ENCODE measurements around the gene HAUS7.
"Not testable (repeated sequence)": the region's sequence is repeated elsewhere in the genome, so short reads cannot be mapped to it uniquely, and the experiment has no call there.

GRCh38 chrX:153404333-153404732, 66.0 kb downstream of the HAUS7 start:
- TF ChIP-seq, protein P1, sequence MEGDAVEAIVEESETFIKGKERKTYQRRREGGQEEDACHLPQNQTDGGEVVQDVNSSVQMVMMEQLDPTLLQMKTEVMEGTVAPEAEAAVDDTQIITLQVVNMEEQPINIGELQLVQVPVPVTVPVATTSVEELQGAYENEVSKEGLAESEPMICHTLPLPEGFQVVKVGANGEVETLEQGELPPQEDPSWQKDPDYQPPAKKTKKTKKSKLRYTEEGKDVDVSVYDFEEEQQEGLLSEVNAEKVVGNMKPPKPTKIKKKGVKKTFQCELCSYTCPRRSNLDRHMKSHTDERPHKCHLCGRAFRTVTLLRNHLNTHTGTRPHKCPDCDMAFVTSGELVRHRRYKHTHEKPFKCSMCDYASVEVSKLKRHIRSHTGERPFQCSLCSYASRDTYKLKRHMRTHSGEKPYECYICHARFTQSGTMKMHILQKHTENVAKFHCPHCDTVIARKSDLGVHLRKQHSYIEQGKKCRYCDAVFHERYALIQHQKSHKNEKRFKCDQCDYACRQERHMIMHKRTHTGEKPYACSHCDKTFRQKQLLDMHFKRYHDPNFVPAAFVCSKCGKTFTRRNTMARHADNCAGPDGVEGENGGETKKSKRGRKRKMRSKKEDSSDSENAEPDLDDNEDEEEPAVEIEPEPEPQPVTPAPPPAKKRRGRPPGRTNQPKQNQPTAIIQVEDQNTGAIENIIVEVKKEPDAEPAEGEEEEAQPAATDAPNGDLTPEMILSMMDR (IDR thresholded peaks at IDR 0.05): not testable (repeated sequence)
- not testable (repeated sequence) for TF ChIP-seq POLR2A (IDR thresholded peaks at IDR 0.05)

Data from thyroid gland (tissue), 4 donors.